HS-27A (cell line): ENCODE measurements around the gene SELENOH.
"Not testable (repeated sequence)": the region's sequence is repeated elsewhere in the genome, so short reads cannot be mapped to it uniquely, and the experiment has no call there.

Experiments used
- DNase-seq: peaks from one replicate; pipeline ENCODE4 v3.0.0-alpha.2; 2012; ENCODE audit warnings: low read depth, missing footprints

Gene SELENOH, protein sequence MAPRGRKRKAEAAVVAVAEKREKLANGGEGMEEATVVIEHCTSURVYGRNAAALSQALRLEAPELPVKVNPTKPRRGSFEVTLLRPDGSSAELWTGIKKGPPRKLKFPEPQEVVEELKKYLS

DNA sequence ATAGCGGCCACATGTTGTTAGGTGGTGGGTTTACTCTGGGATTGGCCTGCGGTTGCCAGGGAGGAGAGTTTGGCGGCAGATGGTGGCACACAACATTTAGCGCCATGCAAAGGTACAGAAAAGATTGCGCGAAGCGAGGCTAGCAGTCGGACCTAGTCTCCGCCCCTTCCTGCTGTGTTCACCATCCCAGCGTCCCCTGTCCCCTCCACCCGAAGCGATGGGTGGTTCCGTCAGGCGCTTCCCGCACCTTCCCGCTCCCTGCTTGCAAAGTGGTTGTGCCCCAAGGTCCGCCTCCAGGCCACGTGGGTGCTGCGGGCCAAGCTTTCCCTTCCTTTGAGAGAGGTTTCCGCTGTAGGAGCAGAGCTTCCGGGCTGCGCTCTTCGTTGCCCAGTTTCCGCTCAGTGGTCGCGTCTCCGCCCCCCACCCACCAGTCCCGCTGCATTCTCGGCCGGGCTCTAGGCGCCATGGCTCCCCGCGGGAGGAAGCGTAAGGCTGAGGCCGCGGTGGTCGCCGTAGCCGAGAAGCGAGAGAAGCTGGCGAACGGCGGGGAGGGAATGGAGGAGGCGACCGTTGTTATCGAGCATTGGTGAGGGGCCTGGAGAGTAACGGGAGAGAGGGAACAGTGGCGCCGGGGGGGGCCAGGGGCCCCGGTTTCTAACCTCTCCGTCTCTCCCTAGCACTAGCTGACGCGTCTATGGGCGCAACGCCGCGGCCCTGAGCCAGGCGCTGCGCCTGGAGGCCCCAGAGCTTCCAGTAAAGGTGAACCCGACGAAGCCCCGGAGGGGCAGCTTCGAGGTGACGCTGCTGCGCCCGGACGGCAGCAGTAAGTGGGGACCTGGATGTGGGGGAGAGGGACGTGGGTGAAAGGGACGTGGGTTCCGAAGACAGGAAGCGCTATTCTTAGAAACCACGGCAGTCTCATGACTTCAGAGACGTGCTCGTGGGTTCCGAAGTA is at the start of gene SELENOH:
SELENOH (plus strand) TSS at position 360 of the 955 bp plus-strand sequence; CDS start at position 465, 105 bp downstream.
- peak; percentile 91 for DNase-seq

DNA sequence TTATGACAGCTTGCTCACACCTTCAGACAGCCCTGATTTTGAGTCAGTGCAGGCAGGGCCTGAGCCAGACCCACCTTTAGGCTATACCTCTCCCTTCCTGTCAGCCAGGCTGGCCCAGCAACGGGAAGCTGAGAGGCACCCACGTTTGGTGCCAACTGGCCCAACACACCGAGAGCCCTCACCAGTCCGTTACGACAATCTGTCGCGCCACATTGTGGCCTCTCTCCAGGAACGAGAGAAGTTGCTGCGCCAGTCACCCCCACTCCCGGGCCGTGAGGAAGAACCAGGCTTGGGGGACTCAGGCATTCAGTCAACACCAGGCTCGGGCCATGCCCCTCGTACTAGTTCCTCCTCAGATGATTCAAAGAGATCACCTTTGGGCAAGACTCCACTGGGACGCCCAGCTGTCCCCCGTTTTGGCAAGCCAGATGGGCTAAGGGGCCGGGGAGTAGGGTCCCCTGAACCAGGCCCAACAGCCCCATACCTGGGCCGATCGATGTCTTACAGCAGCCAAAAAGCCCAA is 42.4 kb upstream of the SELENOH start:
- DNase-seq, result no peak

DNA sequence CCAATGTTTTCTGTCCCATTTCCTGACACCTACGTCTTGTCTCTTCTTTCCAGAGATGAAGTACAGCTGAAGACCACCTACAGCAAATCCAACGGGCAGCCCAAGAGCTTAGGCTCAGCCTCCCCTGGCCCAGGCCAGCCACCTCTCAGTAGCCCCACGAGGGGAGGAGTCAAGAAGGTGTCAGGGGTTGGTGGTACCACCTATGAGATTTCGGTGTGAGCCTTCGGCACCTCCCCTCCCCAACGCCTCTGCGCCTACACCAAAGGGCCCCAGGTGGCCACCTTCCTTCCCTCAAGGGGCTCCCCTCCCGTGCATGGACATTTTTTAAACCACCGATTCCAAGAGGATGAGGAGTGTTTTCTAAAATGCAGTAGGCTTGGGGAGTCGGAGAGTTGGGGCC is 41.5 kb upstream of the SELENOH start:
- DNase-seq, result no peak

- no peak for DNase-seq
Observed at GRCh38 chr11:57700425-57700824, 40.9 kb upstream of the SELENOH start.

DNA sequence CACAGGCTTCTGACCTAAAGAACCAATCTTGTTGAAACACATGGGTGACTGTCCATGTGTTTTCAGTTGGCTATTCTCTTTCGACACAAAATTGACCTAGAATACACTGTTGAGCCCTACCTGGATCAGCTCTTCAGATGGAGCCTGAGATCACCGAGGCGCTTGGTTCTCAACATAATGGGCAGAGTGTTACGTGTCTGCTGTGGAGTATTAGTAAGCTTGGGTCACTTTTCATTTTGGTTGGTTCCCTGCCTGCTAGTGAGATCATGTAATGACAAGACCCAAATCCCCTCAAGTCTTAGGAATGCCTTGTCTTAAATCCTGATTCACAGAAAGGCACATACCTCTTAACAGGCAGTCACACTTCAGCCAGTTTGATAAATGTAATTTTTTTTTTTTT is 38.0 kb upstream of the SELENOH start:
- no peak for DNase-seq

GRCh38 chr11:57704932-57705331 is 36.4 kb upstream of the SELENOH start:
- DNase-seq, result no peak

GRCh38 chr11:57705432-57705831 is 35.9 kb upstream of the SELENOH start:
- DNase-seq, result not testable (repeated sequence)

DNA sequence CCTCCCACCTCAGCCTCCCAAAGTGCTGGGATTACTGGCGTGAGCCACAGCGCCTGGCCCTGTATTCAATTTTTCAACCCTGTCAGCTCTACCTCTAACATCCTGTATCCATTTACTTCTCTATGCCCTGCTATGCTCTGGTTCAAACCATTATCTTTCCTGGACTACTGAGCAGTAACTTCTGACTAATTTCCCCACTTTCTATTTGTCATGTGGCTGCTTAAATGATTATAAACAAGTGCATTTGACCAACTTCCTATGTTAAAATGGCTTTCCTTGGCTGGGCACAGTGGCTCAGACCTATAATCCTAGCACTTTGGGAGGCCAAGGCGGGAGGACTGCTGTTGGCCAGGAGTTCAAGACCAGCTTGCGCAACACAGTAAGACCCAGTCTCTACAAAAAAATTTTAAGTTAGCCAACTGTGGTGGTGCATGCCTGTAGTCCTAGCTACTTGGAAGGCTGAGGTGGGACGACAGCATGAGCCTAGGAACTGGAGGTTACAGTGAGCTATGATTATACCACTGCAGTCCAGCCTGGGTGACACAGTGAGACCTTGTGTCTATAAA is 31.4 kb upstream of the SELENOH start:
- DNase-seq, result no peak

DNA sequence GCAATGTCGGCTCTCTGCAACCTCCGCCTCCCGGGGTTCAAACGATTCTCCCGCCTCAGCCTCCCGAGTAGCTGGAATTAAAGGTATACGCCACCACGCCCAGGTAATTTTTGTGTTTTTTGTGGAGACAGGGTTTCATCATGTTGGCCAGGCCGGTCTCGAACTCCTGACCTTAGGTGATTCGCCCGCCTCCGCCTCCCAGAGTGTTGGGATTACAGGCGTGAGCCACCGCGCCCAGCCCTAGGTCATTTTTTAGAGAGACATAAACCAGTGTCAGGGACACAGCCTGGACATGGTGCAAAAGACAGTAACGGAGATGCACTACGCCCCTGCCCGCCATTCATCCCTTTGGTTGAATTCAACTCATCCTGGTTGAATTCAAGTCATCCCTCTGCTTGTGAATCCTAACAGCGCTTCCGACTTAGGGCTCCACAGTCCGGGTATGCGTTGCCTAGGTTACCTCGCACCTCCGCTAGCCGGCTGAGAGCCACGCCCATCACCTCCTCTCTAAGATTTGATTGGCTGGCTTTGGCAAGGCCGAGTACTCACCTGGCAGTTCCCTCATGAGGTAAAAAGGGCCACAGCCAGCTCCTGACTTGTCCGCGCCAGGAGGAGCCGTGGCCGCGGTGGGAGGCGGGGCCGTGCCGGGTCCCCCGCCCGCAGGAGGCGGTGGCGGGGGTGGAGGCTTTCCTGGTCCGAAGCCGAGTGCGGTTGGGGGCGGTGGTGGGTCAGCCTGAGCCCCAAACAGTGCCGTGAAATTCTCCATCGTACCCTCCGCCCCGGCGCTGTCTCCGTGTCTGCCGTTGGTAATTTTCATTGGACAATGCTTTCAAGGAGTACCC is 29.7 kb upstream of the SELENOH start, which contains the start of gene MED19:
MED19 (minus strand) TSS at position 802 of the 842 bp plus-strand sequence; CDS start at position 766, 36 bp downstream.
- peak; percentile 24 for DNase-seq

- DNase-seq, result peak; percentile 97
Observed at GRCh38 chr11:57712256-57713150, 28.8 kb upstream of the SELENOH start, which contains the start of gene TMX2. Gene TMX2, plus strand, starts transcription at chr11:57712593. Its CDS starts 26 bp downstream, at chr11:57712619.

- no peak for DNase-seq
Observed at GRCh38 chr11:57713835-57714234, 27.5 kb upstream of the SELENOH start.

GRCh38 chr11:57716726-57717125 is 24.6 kb upstream of the SELENOH start:
- DNase-seq, result not testable (repeated sequence)

GRCh38 chr11:57727185-57727584 is 14.1 kb upstream of the SELENOH start:
- DNase-seq, result no peak

- no peak for DNase-seq
Observed at GRCh38 chr11:57728829-57729228, 12.5 kb upstream of the SELENOH start.

DNA sequence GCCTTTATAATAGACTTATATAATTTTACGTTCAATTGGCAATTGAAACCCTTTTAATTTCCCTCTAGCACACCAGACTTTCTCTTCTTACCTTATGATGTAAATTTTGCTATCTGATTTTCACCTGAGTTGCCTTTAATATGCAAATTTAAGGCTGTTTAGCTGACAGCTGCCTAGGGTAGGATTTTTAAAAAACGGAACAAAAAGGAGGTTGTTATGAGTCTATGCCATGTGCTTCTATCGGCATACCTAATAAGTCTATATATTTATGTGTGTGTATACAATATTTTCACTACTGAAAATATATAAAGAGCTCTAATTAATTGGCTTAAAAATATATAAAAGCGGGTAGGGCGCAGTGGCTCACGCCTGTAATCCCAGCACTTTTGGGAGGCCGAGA is 11.8 kb upstream of the SELENOH start:
- no peak for DNase-seq

DNA sequence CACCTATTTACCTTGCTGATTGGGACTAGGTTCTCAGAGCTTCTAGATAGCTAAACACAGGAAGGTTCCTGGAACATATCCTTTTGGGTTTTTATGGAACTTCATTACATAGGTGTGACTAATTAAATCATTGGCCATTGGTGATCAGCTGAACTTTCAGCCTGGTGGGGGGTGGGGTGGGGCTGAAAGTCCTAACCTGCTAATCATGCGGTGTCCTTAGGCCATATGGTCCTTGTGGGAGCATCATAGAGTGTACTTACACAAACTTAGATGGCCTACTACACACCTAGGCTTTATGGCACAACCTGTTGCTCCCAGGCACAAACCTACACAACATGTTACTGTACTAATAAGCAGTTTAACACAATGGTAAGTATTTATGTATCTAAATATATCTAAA is 8.6 kb upstream of the SELENOH start:
- DNase-seq, result no peak

DNA sequence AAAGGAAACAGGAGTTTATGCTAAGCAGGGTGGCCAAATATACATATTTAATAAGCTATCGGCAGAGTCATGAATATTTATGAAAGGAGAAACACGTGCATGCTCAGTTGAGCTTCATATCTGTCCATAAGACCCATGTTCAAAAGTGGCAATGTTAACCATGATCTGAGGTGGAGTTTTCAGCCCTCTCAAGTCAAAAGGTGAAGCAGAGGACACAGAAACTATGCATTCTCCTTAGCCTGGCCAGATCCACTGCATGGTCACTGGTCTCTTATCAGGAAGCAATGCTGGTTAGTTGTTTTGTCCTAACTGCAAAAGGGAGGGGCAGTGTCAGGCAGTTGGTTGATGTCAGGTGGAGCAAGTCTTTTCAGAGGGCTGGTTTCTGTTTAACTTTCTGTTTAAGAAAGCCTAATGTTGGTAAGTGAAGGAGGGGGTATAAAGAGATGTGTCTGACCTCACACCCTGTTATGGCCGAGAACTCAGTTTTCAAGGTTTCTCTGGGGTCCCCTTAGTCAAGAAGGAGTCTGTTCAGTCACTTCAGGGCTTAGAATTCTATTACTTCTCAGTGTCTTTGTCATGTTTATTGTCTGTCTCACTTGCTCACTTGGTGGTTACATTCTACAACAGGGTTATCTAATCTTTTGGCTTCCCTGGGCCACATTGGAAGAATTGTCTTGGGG is 5.5 kb upstream of the SELENOH start:
- no peak for DNase-seq

DNA sequence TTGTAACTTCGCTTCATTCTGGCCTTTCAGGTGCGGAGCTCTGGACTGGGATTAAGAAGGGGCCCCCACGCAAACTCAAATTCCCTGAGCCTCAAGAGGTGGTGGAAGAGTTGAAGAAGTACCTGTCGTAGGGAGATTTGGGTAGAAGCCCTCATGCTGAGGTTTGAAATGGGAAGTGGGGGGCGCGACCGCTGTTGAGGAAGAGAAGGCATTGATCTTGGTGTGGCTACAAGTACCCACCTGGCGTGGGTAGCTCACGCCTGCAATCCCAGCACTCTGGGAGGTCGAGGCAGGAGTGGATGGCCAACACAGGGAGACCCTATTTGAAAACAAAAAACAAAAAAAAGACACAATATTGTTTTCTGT is 779 bp downstream of the SELENOH start:
- DNase-seq, result no peak

GRCh38 chr11:57744357-57744756 is 3.1 kb downstream of the SELENOH start:
- no peak for DNase-seq

DNA sequence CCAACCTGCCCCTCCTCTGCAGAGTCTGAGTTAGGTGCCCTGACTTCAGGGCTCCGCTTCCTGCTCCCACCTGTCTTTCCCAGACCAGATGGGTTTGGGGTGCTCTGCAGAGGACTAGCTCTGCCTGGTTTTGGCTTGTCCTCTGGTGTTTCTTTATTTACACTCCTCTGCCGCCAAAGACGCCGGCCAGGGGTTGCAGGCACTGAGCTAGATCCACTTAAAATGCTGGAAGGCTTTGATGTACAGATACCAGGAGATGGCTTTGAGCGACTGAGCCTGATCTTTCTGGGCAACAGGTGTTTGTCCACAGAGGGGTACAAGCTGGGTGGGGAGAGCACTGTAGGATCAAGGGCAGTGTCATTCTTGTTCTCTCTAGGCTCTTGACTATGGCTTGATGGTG is 3.9 kb downstream of the SELENOH start:
- DNase-seq, result no peak
